K562 (cell line): ENCODE results near the gene CUL4B. TPM values are rescaled to one million over a fixed set of nuclear protein-coding genes. Genes with fewer than 3 reads are reported as not detected.
A peak's percentile ranks its signal among the peaks of the same experiment; 100 is the strongest.

ENCODE experiments used
- ATAC-seq: fragments of 200-7000 bp; cut with Tn5 transposase; 3 replicates; pipeline ENCODE4 v1.9.1; 2020; ENCODE audit warnings: moderate library complexity
- Bru-seq: library from RNA; stranded (reverse); fragments of 400-500 nt; gene quantifications from one replicate; lab custom pipeline; 2021; lab: Mats Ljungman, UMichigan
- BruChase-seq, 2 experiments: library from RNA; stranded (reverse); fragments of 400-500 nt; gene quantifications; one replicate each; lab custom pipeline; 2021; lab: Mats Ljungman, UMichigan
- BruUV-seq: library from RNA; stranded (reverse); fragments of 400-500 nt; replicated peaks from 2 replicates; lab custom pipeline; 2021; lab: Mats Ljungman, UMichigan
- CTCF ChIA-PET: fragments of 300-600 bp; formaldehyde crosslinking; extraction: SDS; loops from one replicate; lab custom pipeline; 2021; ENCODE audit warnings: low intra/inter-chr PET ratio; lab: Yijun Ruan, JAX
- POLR2A ChIA-PET: fragments of 300-600, 350-650 bp; sonication (Branson Sonifier 250); formaldehyde crosslinking; extraction: SDS; loops from one replicate; lab custom pipeline; 2021; ENCODE audit warnings: antibody characterized with exemption, inconsistent platforms; lab: Yijun Ruan, JAX
- DNase-seq, 4 experiments: peaks; one replicate each; pipeline versions ENCODE4 v3.0.0 to v3.0.0-alpha.2; 2011 to 2018; ENCODE audit warnings: low spot score in 3 of 4, mixed read lengths in 3 of 4; ENCODE audit errors: extremely low read depth in 1 of 4
- FAIRE-seq: peaks from 2 replicates; lab custom pipeline; 2011; peaks lifted over from hg19 to GRCh38; lab: Jason Lieb, UNC
- H2AFZ ChIP-seq: 2 replicates; pipeline ENCODE4 v1.6.0; 2011; ENCODE audit warnings: low read depth, low read length, control low read depth, inconsistent platforms
- H3K27ac ChIP-seq: fragments of 200-600 bp; 3 replicates; pipeline ENCODE4 v1.8.0; 2011; ENCODE audit warnings: low read depth, mild to moderate bottlenecking, control low read depth, inconsistent platforms, low read length, moderate library complexity, mixed read lengths; ENCODE audit errors: extremely low read depth
- H3K27me3 ChIP-seq, 2 experiments: fragments of 300-600 bp in 1 of 2; 2 replicates in 1 of 2; 3 replicates in 1 of 2; pipeline versions ENCODE4 v1.6.0 to v1.8.0; 2011; ENCODE audit warnings: inconsistent platforms in 2 of 2, low read length in 2 of 2, mild to moderate bottlenecking in 1 of 2, mixed read lengths in 1 of 2, moderate library complexity in 1 of 2; ENCODE audit not compliant: control insufficient read depth in 2 of 2, insufficient read depth in 2 of 2
- H3K36me3 ChIP-seq: fragments of 300-600 bp; 3 replicates; pipeline ENCODE4 v1.8.0; 2011; ENCODE audit warnings: mild to moderate bottlenecking, low read length, inconsistent platforms; ENCODE audit not compliant: control insufficient read depth, insufficient read depth
- H3K4me1 ChIP-seq, 2 experiments: fragments of 200-600 bp in 1 of 2; replicated peaks in 1 of 2; 2 replicates in 1 of 2; 3 replicates in 1 of 2; pipeline versions ENCODE4 v1.5.1 to v1.8.0; 2011; ENCODE audit warnings: inconsistent platforms in 2 of 2, low read length in 2 of 2, mild to moderate bottlenecking in 1 of 2, mixed read lengths in 1 of 2, moderate library complexity in 1 of 2; ENCODE audit not compliant: control insufficient read depth in 2 of 2, insufficient read depth in 2 of 2
- H3K4me2 ChIP-seq: 2 replicates; pipeline ENCODE4 v1.6.1; 2011; ENCODE audit warnings: low read length, control low read depth, inconsistent platforms, mixed read lengths; ENCODE audit not compliant: insufficient read depth
- H3K4me3 ChIP-seq: fragments of 200-600 bp; sonication (generic), shearing (Covaris generic); 2 replicates; pipeline ENCODE4 v1.5.1; 2016; ENCODE audit warnings: control low read depth, inconsistent platforms
- H3K79me2 ChIP-seq: fragments of 200-600 bp; 3 replicates; pipeline ENCODE4 v1.8.0; 2011; ENCODE audit warnings: low read length, inconsistent platforms; ENCODE audit not compliant: control insufficient read depth, insufficient read depth
- H3K9ac ChIP-seq, 2 experiments: 2 replicates each; pipeline versions ENCODE4 v1.6.0 to v1.6.1; 2011; ENCODE audit warnings: low read depth in 2 of 2, low read length in 2 of 2, control low read depth in 1 of 2, inconsistent platforms in 1 of 2, mild to moderate bottlenecking in 1 of 2, mixed read lengths in 1 of 2; ENCODE audit not compliant: insufficient read depth in 1 of 2
- H3K9me1 ChIP-seq: one replicate; pipeline ENCODE4 v1.6.0; 2011; ENCODE audit warnings: inconsistent platforms, mild to moderate bottlenecking, low read length, moderate library complexity; ENCODE audit not compliant: control insufficient read depth, insufficient read depth
- H3K9me3 ChIP-seq: replicated peaks from 2 replicates; pipeline ENCODE4 v1.5.1; 2011; ENCODE audit warnings: low read depth, low read length, inconsistent platforms; ENCODE audit not compliant: control insufficient read depth, insufficient read depth
- H4K20me1 ChIP-seq: replicated peaks from 2 replicates; pipeline ENCODE4 v1.6.1; 2011; ENCODE audit warnings: low read length, inconsistent platforms, mixed read lengths; ENCODE audit not compliant: control insufficient read depth, insufficient read depth
- BRD9 ChIP-seq: fragments of 450-650 bp; IDR thresholded peaks from 2 replicates; pipeline ENCODE4 v1.6.1; 2018; ENCODE audit warnings: low read depth; ENCODE audit not compliant: partially characterized antibody
- HNRNPUL1 ChIP-seq: fragments of 200-400 bp; formaldehyde crosslinking; IDR thresholded peaks from 2 replicates; pipeline ENCODE4 v1.6.1; 2017; ENCODE audit warnings: low read length
- LCOR ChIP-seq: sonication (generic); formaldehyde crosslinking; IDR thresholded peaks from 2 replicates; pipeline ENCODE4 v1.8.0; 2022; ENCODE audit warnings: mild to moderate bottlenecking, missing genetic modification reagents
- POLR2G ChIP-seq: fragments of 200-400 bp; formaldehyde crosslinking; IDR thresholded peaks from 2 replicates; pipeline ENCODE4 v1.6.1; 2017; ENCODE audit warnings: low read depth, mild to moderate bottlenecking, antibody characterized with exemption, low read length, moderate library complexity
- RBM15 ChIP-seq: fragments of 200-400 bp; formaldehyde crosslinking; IDR thresholded peaks from 2 replicates; pipeline ENCODE4 v1.6.1; 2018; ENCODE audit warnings: mild to moderate bottlenecking, low read length, moderate library complexity; ENCODE audit not compliant: insufficient read depth
- RFX5 ChIP-seq: IDR thresholded peaks from 2 replicates; pipeline ENCODE4 v1.6.1; 2011; ENCODE audit warnings: low read depth, mild to moderate bottlenecking, improper control_type of control experiment, low read length
- SP1 ChIP-seq: sonication (generic); formaldehyde crosslinking; IDR thresholded peaks from 2 replicates; pipeline ENCODE4 v1.8.1; 2022; ENCODE audit warnings: mild to moderate bottlenecking, missing genetic modification reagents
- TAF7 ChIP-seq: fragments of 450-650 bp; IDR thresholded peaks from 2 replicates; pipeline ENCODE4 v1.6.1; 2016; ENCODE audit warnings: missing genetic modification characterization, missing compliant biosample characterization
- VEZF1 ChIP-seq: fragments of 200-800 bp; sonication (Bioruptor generic); IDR thresholded peaks from 2 replicates; pipeline ENCODE4 v1.6.1; 2017; ENCODE audit warnings: missing genetic modification characterization, missing compliant biosample characterization
- ZKSCAN1 ChIP-seq: fragments of 150-350 bp; IDR thresholded peaks from 2 replicates; pipeline ENCODE4 v1.6.1; 2016; ENCODE audit warnings: low read depth, low read length
- ZSCAN32 ChIP-seq: fragments of 450-650 bp; formaldehyde crosslinking; IDR thresholded peaks from 2 replicates; pipeline ENCODE4 v1.4.0; 2020; ENCODE audit warnings: mild to moderate bottlenecking, moderate library complexity
- WGBS: fragments of 100-300 bp; shearing (Covaris generic); methylation state at CpG from one replicate; pipeline ENCODE4 v1.1.6; 2016; ENCODE audit warnings: low coverage, mixed read lengths; ENCODE audit not compliant: insufficient coverage; ENCODE audit errors: missing lambda C conversion rate; 5-methylcytosine and 5-hydroxymethylcytosine counted together
- in situ Hi-C: fragments of 300-500 bp; cut with MboI; formaldehyde crosslinking; loops from 4 replicates; pipeline ENCODE4 v1.15.0; 2018; ENCODE audit warnings: inconsistent platforms, mixed read lengths
- intact Hi-C: fragments of 100-400 bp; cut with micrococcal nuclease; formaldehyde crosslinking; loops from 2 replicates; pipeline ENCODE4 v1.14.2; 2022
- long read RNA-seq, 3 experiments: library from polyadenylated mRNA in 2 of 3; library from RNA in 1 of 3; unstranded in 2 of 3; stranded (forward) in 1 of 3; transcript quantifications; one replicate each; pipeline ENCODE4 v2.0.0, GENCODE V29; 2019 to 2022
- polyA minus RNA-seq, 3 experiments: library from RNA; depleted of rRNA, polyadenylated mRNA; stranded (reverse); fragments of >200 nt; gene quantifications; 2 replicates each; pipeline ENCODE4 v1.2.3, GENCODE V29; 2011
- polyA plus RNA-seq, 8 experiments: library from polyadenylated mRNA; depleted of rRNA in 4 of 8; stranded (reverse) in 5 of 8; unstranded in 3 of 8; fragments of >200 nt; fragmentation: Nextera tagmentation in 2 of 8; fragmentation: Illumina TruSeq in 1 of 8; extraction: Ambion mirVana in 2 of 8; extraction: Trizol in 1 of 8; gene quantifications; 2 replicates each; pipeline versions ENCODE4 v1.2.1 to v1.2.3, GENCODE V29; 2011 to 2014; ENCODE audit warnings: inconsistent platforms in 1 of 8, missing spikeins in 1 of 8
- total RNA-seq, 7 experiments: library from RNA; depleted of rRNA in 6 of 7; stranded (reverse); fragments of >200 nt in 6 of 7; fragmentation: Illumina TruSeq in 2 of 7; extraction: Trizol in 2 of 7; gene quantifications; 2 replicates each; pipeline versions ENCODE4 v1.2.1 to v1.2.3, GENCODE V29; 2011 to 2021; ENCODE audit warnings: low replicate concordance in 1 of 7
- TF ChIP-seq, protein P1 (sequence below): fragments of 450-650 bp; conservative IDR thresholded peaks from 2 replicates; pipeline ENCODE4 v1.6.1; 2016; ENCODE audit warnings: missing genetic modification characterization, low read depth, mild to moderate bottlenecking, control low read depth, missing compliant biosample characterization

CUL4B gene
- 26.9 and 40.8 TPM in 2 replicates for total RNA-seq (2011; cell fraction: chromatin; rRNA removed; ENCODE audit: low replicate concordance)
- total RNA-seq (2011; cell fraction: nucleolus; rRNA removed) = 6.5 and 8.3 TPM in 2 replicates
- total RNA-seq (2011; cell fraction: nucleoplasm; rRNA removed) = 12.4 and 16.1 TPM in 2 replicates
- total RNA-seq (2014; rRNA removed) (14.7 and 15.0 TPM in 2 replicates), total RNA-seq (2014; rRNA removed; fragmentation: Illumina TruSeq; extraction: Trizol) (41.5 and 49.0 TPM in 2 replicates), total RNA-seq (2015; rRNA removed; fragmentation: Illumina TruSeq; extraction: Trizol) (35.4 and 37.5 TPM in 2 replicates), total RNA-seq (2021) (40.9 and 43.2 TPM in 2 replicates), polyA plus RNA-seq (2011; rRNA removed) (41.7 and 51.7 TPM in 2 replicates), polyA plus RNA-seq (2014; fragmentation: Illumina TruSeq; extraction: Trizol) (33.9 and 39.0 TPM in 2 replicates), polyA plus RNA-seq (2014; fragmentation: Nextera tagmentation; extraction: Ambion mirVana) (10 to 100 TPM; 15.5 to 23.6 TPM), polyA plus RNA-seq (2014; rRNA removed) (25.8 and 33.5 TPM in 2 replicates), polyA minus RNA-seq (2011; rRNA and poly(A)+ RNA removed) (69.6 and 78.1 TPM in 2 replicates), Bru-seq, nascent RNA (percentile 67 among the genes with signal in this experiment), BruChase-seq, experiment 1, labeled RNA remaining after a 2-hour chase (percentile 73 among the genes with signal in this experiment), BruChase-seq, experiment 2, labeled RNA remaining after a 6-hour chase (percentile 79 among the genes with signal in this experiment)
- 15.0 and 21.1 TPM in 2 replicates for polyA plus RNA-seq (2011; cell fraction: cytosol; rRNA removed)
- polyA plus RNA-seq (2011; cell fraction: nucleus; rRNA removed) = 29.9 and 30.6 TPM in 2 replicates
- polyA plus RNA-seq (2012) = 31.8 and 38.6 TPM in 2 replicates
- polyA minus RNA-seq (2011; cell fraction: cytosol; rRNA and poly(A)+ RNA removed) = 21.6 and 31.1 TPM in 2 replicates
- polyA minus RNA-seq (2011; cell fraction: nucleus; rRNA and poly(A)+ RNA removed) = 12.4 and 23.2 TPM in 2 replicates
- long read RNA-seq, experiment 1, full-length matches to known transcripts = 69 of 97 reads
- long read RNA-seq, experiment 1, partial matches to known transcripts = 7 of 97 reads
- long read RNA-seq, experiment 1, other reads (novel, unspliced or antisense) = 21 of 97 reads
- long read RNA-seq, experiment 2, full-length matches to known transcripts = 7 of 54 reads
- long read RNA-seq, experiment 2, partial matches to known transcripts = 11 of 54 reads
- long read RNA-seq, experiment 2, other reads (novel, unspliced or antisense) = 36 of 54 reads
- long read RNA-seq, experiment 3, full-length matches to known transcripts = 6 of 7 reads
- long read RNA-seq, experiment 3, partial matches to known transcripts = 0 of 7 reads
- long read RNA-seq, experiment 3, other reads (novel, unspliced or antisense) = 1 of 7 reads

DNA sequence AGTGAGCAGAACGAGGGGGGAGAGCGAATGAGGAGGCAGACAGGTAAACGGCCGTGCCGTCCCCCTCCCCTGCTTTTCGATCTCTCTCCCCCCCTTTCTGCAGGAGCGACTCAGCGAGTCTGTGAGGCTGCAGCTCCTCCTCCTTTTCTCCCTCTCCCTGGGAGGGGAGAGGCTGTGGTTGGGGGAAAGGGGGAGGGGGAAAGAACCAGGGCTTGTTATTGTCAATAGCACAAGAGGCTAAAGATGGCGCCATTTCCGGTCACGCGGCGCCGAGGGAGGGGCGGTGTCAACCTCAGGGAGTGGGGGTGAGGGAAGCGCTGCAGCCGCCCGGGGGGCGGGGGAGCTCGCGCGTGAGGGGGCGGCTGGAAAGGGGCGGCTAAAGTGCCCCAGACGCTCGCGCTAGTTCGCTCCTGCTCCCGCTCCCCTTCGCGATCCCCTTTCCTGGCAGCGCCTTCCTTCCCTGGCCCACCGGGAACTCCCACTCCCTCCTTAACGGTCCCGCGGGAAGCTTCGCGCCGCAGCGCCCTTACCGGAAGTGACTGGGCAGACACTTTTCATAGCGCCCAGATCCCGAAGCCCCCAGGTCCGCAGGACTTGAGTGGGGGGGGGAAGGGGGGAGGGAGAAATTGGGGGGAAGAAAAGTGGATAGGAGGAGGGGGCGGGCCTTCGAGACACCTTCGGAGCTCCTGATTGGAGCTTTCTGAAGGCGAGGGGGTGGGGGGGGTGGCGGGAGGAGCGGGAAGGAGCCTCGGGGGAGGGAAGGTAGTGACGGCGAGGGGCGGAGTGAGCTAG, at the start of gene CUL4B:
Gene CUL4B, minus strand, starts transcription at position 121 of the 792 bp plus-strand sequence. CDS start 324 bp downstream, outside the sequence.
- Histone ChIP-seq H3K27me3 (no peaks in the 10 kb centered on the region), H3K79me2 (peaks cover 49% of the 10 kb centered on the region), H4K20me1 (no peaks in the 10 kb centered on the region), H3K4me3 (peak within 1 kb of the TSS; percentile 80), H3K4me2 (peak within 1 kb of the TSS; percentile 99), H3K36me3 (peaks cover 18% of the 10 kb centered on the region; the same call in 2 of the 3 replicates), H3K9ac (peak within 1 kb of the TSS; percentile 97 to 99), H3K9me1 (no peaks in the 10 kb centered on the region), H2AFZ (peak within 1 kb of the TSS; percentile 89), H3K9me3 (no peaks in the 10 kb centered on the region), H3K27ac (peak within 1 kb of the TSS; percentile 99), H3K4me1 (peaks cover 11 to 27% of the 10 kb centered on the region in 2 experiments)
- CTCF ChIA-PET = interaction anchor here (0.6 kb wide), 1 partner anchor 91 kb away, joined by 4 read pairs; no protein-coding TSS in a partner anchor
- DNase-seq (peak; percentile 90 to 97 (median 92)), ATAC-seq (peak; percentile 85), FAIRE-seq (peak; percentile 93)
- intact Hi-C loops = loop anchor here (1.0 kb wide), 1 partner anchor 42 kb away; no protein-coding TSS in a partner anchor
- WGBS = 0% methylated on average over 7 of the region's 54 CpGs
- BruUV-seq = no TSS peak
- in situ Hi-C loops = no loop called here
- POLR2A ChIA-PET = interaction anchor here (0.6 to 3.0 kb wide), 14 partner anchors 9 to 941 kb away, joined by 3 to 15 read pairs (median 3); partner anchors contain the start of gene MCTS1
- TF ChIP-seq TAF7 (tag) = peak; percentile 58
- peak; percentile 98 for TF ChIP-seq VEZF1 (CRISPR knock-in tag)
- TF ChIP-seq RFX5 = no peak
- TF ChIP-seq HNRNPUL1 = no peak
- peak; percentile 65 for TF ChIP-seq LCOR (CRISPR knock-in tag)
- TF ChIP-seq POLR2G = peak; percentile 87
- TF ChIP-seq BRD9 = no peak
- TF ChIP-seq ZSCAN32 (CRISPR knock-in tag) = no peak
- TF ChIP-seq, protein P1, sequence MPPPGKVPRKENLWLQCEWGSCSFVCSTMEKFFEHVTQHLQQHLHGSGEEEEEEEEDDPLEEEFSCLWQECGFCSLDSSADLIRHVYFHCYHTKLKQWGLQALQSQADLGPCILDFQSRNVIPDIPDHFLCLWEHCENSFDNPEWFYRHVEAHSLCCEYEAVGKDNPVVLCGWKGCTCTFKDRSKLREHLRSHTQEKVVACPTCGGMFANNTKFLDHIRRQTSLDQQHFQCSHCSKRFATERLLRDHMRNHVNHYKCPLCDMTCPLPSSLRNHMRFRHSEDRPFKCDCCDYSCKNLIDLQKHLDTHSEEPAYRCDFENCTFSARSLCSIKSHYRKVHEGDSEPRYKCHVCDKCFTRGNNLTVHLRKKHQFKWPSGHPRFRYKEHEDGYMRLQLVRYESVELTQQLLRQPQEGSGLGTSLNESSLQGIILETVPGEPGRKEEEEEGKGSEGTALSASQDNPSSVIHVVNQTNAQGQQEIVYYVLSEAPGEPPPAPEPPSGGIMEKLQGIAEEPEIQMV (tag) = 0 out of 2 replicates have a peak, but pooled peaks have one; percentile 62
- 0 out of 2 replicates have a peak, but pooled peaks have one; percentile 9 for TF ChIP-seq SP1 (CRISPR knock-in tag)
- TF ChIP-seq RBM15 = no peak
- no peak for TF ChIP-seq ZKSCAN1
